ENCODE data around the gene KCTD10.

DNA sequence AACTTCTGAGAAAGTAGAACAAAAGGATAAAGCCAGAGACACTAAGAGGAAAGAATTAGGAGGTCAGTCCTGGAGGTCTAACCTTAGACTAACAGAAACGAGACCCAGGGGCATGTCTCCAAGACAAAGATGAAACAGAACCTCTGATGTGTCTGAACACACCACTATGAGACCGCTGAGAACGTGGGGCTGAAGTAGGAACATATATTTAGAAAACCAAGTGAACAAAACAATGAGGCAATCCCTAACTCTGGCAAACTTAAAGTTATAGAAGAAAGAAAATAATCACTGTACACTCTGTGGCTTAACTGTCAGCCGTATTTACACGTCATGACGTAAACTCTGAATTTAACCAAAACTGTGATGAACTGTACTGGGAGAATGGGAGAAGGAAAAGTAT is 17.9 kb downstream of the KCTD10 start:
- TF ChIP-seq, protein P1, sequence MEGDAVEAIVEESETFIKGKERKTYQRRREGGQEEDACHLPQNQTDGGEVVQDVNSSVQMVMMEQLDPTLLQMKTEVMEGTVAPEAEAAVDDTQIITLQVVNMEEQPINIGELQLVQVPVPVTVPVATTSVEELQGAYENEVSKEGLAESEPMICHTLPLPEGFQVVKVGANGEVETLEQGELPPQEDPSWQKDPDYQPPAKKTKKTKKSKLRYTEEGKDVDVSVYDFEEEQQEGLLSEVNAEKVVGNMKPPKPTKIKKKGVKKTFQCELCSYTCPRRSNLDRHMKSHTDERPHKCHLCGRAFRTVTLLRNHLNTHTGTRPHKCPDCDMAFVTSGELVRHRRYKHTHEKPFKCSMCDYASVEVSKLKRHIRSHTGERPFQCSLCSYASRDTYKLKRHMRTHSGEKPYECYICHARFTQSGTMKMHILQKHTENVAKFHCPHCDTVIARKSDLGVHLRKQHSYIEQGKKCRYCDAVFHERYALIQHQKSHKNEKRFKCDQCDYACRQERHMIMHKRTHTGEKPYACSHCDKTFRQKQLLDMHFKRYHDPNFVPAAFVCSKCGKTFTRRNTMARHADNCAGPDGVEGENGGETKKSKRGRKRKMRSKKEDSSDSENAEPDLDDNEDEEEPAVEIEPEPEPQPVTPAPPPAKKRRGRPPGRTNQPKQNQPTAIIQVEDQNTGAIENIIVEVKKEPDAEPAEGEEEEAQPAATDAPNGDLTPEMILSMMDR (conservative IDR thresholded peaks at IDR 0.05): no peak
- no peak for TF ChIP-seq ZFX (IDR thresholded peaks at IDR 0.05)
